Measurements from ENCODE around the gene VWF.
"Not testable (repeated sequence)": the region's sequence is repeated elsewhere in the genome, so short reads cannot be mapped to it uniquely, and the experiment has no call there.

The VWF gene

GRCh38 chr12:6029401-6029800 lies 95.1 kb downstream of the VWF start:
- Histone ChIP-seq H3K36me3 (ENCODE audit: control insufficient read depth, insufficient read depth, low read length) (no peaks in the 10 kb centered on the region), H3K4me1 (ENCODE audit: control insufficient read depth, insufficient read depth, low read length) (no peaks in the 10 kb centered on the region), H3K9me3 (ENCODE audit: control insufficient read depth, low read length) (no peaks in the 10 kb centered on the region), H3K27me3 (ENCODE audit: control insufficient read depth, insufficient read depth, low read length) (no peaks in the 10 kb centered on the region), H3K9ac (ENCODE audit: low read length) (no peak overlapping the region), H3K4me3 (ENCODE audit: low read length) (no peak overlapping the region)

GRCh38 chr12:6026998-6027397 lies 97.5 kb downstream of the VWF start:
- Histone ChIP-seq H3K4me1 (ENCODE audit: control insufficient read depth, insufficient read depth, low read length) (no peaks in the 10 kb centered on the region), H3K9me3 (ENCODE audit: control insufficient read depth, low read length) (no peaks in the 10 kb centered on the region), H3K27me3 (ENCODE audit: control insufficient read depth, insufficient read depth, low read length) (no peaks in the 10 kb centered on the region), H3K36me3 (ENCODE audit: control insufficient read depth, insufficient read depth, low read length) (no peaks in the 10 kb centered on the region), H3K9ac (ENCODE audit: low read length) (no peak overlapping the region), H3K4me3 (ENCODE audit: low read length) (no peak overlapping the region)

- not testable (repeated sequence) for H3K27me3 ChIP-seq (ENCODE audit: control insufficient read depth, insufficient read depth, low read length); H3K9me3 ChIP-seq (ENCODE audit: control insufficient read depth, low read length); H3K4me3 ChIP-seq (ENCODE audit: low read length); H3K4me1 ChIP-seq (ENCODE audit: control insufficient read depth, insufficient read depth, low read length); H3K9ac ChIP-seq (ENCODE audit: low read length); H3K36me3 ChIP-seq (ENCODE audit: control insufficient read depth, insufficient read depth, low read length)
Observed at GRCh38 chr12:6025703-6026298, 98.7 kb downstream of the VWF start.

- H3K36me3 ChIP-seq (ENCODE audit: control insufficient read depth, insufficient read depth, low read length); H3K9me3 ChIP-seq (ENCODE audit: control insufficient read depth, low read length); H3K27me3 ChIP-seq (ENCODE audit: control insufficient read depth, insufficient read depth, low read length): not testable (repeated sequence)
Observed at GRCh38 chr12:6024066-6024465, 100.4 kb downstream of the VWF start.

GRCh38 chr12:6020930-6021329 lies 103.5 kb downstream of the VWF start:
- no peaks in the 10 kb centered on the region for H3K9me3 ChIP-seq (ENCODE audit: control insufficient read depth, low read length)
- H3K4me1 ChIP-seq (ENCODE audit: control insufficient read depth, insufficient read depth, low read length), result no peaks in the 10 kb centered on the region
- no peak overlapping the region for H3K4me3 ChIP-seq (ENCODE audit: low read length)
- no peaks in the 10 kb centered on the region for H3K27me3 ChIP-seq (ENCODE audit: control insufficient read depth, insufficient read depth, low read length)
- no peak overlapping the region for H3K9ac ChIP-seq (ENCODE audit: low read length)
- no peaks in the 10 kb centered on the region for H3K36me3 ChIP-seq (ENCODE audit: control insufficient read depth, insufficient read depth, low read length)

More at GRCh38 chr12:6024066-6024465, 100.4 kb downstream of the VWF start:
- H3K4me1 ChIP-seq (ENCODE audit: control insufficient read depth, insufficient read depth, low read length); H3K4me3 ChIP-seq (ENCODE audit: low read length); H3K9ac ChIP-seq (ENCODE audit: low read length): not testable (repeated sequence)

- H3K9ac ChIP-seq (ENCODE audit: low read length); H3K36me3 ChIP-seq (ENCODE audit: control insufficient read depth, insufficient read depth, low read length); H3K4me3 ChIP-seq (ENCODE audit: low read length); H3K9me3 ChIP-seq (ENCODE audit: control insufficient read depth, low read length); H3K27me3 ChIP-seq (ENCODE audit: control insufficient read depth, insufficient read depth, low read length); H3K4me1 ChIP-seq (ENCODE audit: control insufficient read depth, insufficient read depth, low read length): not testable (repeated sequence)
Observed at GRCh38 chr12:6020511-6020910, 104.0 kb downstream of the VWF start.

- H3K36me3 ChIP-seq (ENCODE audit: control insufficient read depth, insufficient read depth, low read length); H3K4me3 ChIP-seq (ENCODE audit: low read length); H3K4me1 ChIP-seq (ENCODE audit: control insufficient read depth, insufficient read depth, low read length); H3K9ac ChIP-seq (ENCODE audit: low read length); H3K27me3 ChIP-seq (ENCODE audit: control insufficient read depth, insufficient read depth, low read length); H3K9me3 ChIP-seq (ENCODE audit: control insufficient read depth, low read length): not testable (repeated sequence)
Observed at GRCh38 chr12:6019256-6019655, 105.2 kb downstream of the VWF start.

- Histone ChIP-seq H3K4me1 (ENCODE audit: control insufficient read depth, insufficient read depth, low read length) (no peaks in the 10 kb centered on the region), H3K4me3 (ENCODE audit: low read length) (no peak overlapping the region), H3K9ac (ENCODE audit: low read length) (no peak overlapping the region), H3K36me3 (ENCODE audit: control insufficient read depth, insufficient read depth, low read length) (no peaks in the 10 kb centered on the region), H3K9me3 (ENCODE audit: control insufficient read depth, low read length) (no peaks in the 10 kb centered on the region), H3K27me3 (ENCODE audit: control insufficient read depth, insufficient read depth, low read length) (no peaks in the 10 kb centered on the region)
Observed at GRCh38 chr12:6018265-6018664, 106.2 kb downstream of the VWF start.

- H3K9ac ChIP-seq (ENCODE audit: low read length), result no peak overlapping the region
- no peaks in the 10 kb centered on the region for H3K27me3 ChIP-seq (ENCODE audit: control insufficient read depth, insufficient read depth, low read length)
- no peaks in the 10 kb centered on the region for H3K9me3 ChIP-seq (ENCODE audit: control insufficient read depth, low read length)
- H3K36me3 ChIP-seq (ENCODE audit: control insufficient read depth, insufficient read depth, low read length), result no peaks in the 10 kb centered on the region
- no peaks in the 10 kb centered on the region for H3K4me1 ChIP-seq (ENCODE audit: control insufficient read depth, insufficient read depth, low read length)
- no peak overlapping the region for H3K4me3 ChIP-seq (ENCODE audit: low read length)
Observed at GRCh38 chr12:6016756-6017155, 107.7 kb downstream of the VWF start.

- H3K9me3 ChIP-seq (ENCODE audit: control insufficient read depth, low read length); H3K4me1 ChIP-seq (ENCODE audit: control insufficient read depth, insufficient read depth, low read length); H3K9ac ChIP-seq (ENCODE audit: low read length); H3K27me3 ChIP-seq (ENCODE audit: control insufficient read depth, insufficient read depth, low read length); H3K36me3 ChIP-seq (ENCODE audit: control insufficient read depth, insufficient read depth, low read length); H3K4me3 ChIP-seq (ENCODE audit: low read length): not testable (repeated sequence)
Observed at GRCh38 chr12:6016004-6016403, 108.5 kb downstream of the VWF start.

- H3K9me3 ChIP-seq (ENCODE audit: control insufficient read depth, low read length); H3K4me3 ChIP-seq (ENCODE audit: low read length); H3K27me3 ChIP-seq (ENCODE audit: control insufficient read depth, insufficient read depth, low read length); H3K4me1 ChIP-seq (ENCODE audit: control insufficient read depth, insufficient read depth, low read length); H3K36me3 ChIP-seq (ENCODE audit: control insufficient read depth, insufficient read depth, low read length); H3K9ac ChIP-seq (ENCODE audit: low read length): not testable (repeated sequence)
Observed at GRCh38 chr12:6015271-6015670, 109.2 kb downstream of the VWF start.

GRCh38 chr12:6010631-6011350 lies 113.7 kb downstream of the VWF start:
- not testable (repeated sequence) for H3K36me3 ChIP-seq (ENCODE audit: control insufficient read depth, insufficient read depth, low read length); H3K9me3 ChIP-seq (ENCODE audit: control insufficient read depth, low read length); H3K27me3 ChIP-seq (ENCODE audit: control insufficient read depth, insufficient read depth, low read length); H3K4me3 ChIP-seq (ENCODE audit: low read length); H3K4me1 ChIP-seq (ENCODE audit: control insufficient read depth, insufficient read depth, low read length); H3K9ac ChIP-seq (ENCODE audit: low read length)

- no peaks in the 10 kb centered on the region for H3K9me3 ChIP-seq (ENCODE audit: control insufficient read depth, low read length)
- no peaks in the 10 kb centered on the region for H3K36me3 ChIP-seq (ENCODE audit: control insufficient read depth, insufficient read depth, low read length)
- H3K4me1 ChIP-seq (ENCODE audit: control insufficient read depth, insufficient read depth, low read length), result no peaks in the 10 kb centered on the region
- no peaks in the 10 kb centered on the region for H3K27me3 ChIP-seq (ENCODE audit: control insufficient read depth, insufficient read depth, low read length)
- H3K4me3 ChIP-seq (ENCODE audit: low read length), result no peak overlapping the region
- H3K9ac ChIP-seq (ENCODE audit: low read length), result no peak overlapping the region
Observed at GRCh38 chr12:5997260-5997659, 127.2 kb downstream of the VWF start.
